Thoracic aorta (tissue), 2 donors: ENCODE data around the gene SCPEP1. TPM values are rescaled to one million over a fixed set of nuclear protein-coding genes. Genes with fewer than 3 reads are reported as not detected.
A peak's percentile ranks its signal among the peaks of the same experiment; 100 is the strongest.
"Not testable (repeated sequence)": the region's sequence is repeated elsewhere in the genome, so short reads cannot be mapped to it uniquely, and the experiment has no call there.

Experiments
- ATAC-seq: fragments of 150-250 bp; one replicate; pipeline ENCODE4 v1.8.0; 2017; ENCODE audit warnings: low read depth; ENCODE audit not compliant: insufficient number of reproducible peaks, low FRiP score
- DNase-seq: peaks from one replicate; pipeline ENCODE4 v3.0.0-alpha.2; 2020; ENCODE audit warnings: low spot score
- H3K27ac ChIP-seq, 2 donors: fragments of 200-600 bp; sonication (generic); 1 replicate in 1 of 2; 2 replicates in 1 of 2; pipeline ENCODE4 v1.5.1; 2016; ENCODE audit warnings: mild to moderate bottlenecking in 2 of 2, moderate library complexity in 2 of 2
- H3K27me3 ChIP-seq: fragments of 200-600 bp; sonication (generic); replicated peaks from 2 replicates; pipeline ENCODE4 v1.6.0; 2016; ENCODE audit warnings: mild to moderate bottlenecking; ENCODE audit not compliant: insufficient read depth
- H3K36me3 ChIP-seq: fragments of 200-600 bp; sonication (generic); one replicate; pipeline ENCODE4 v1.5.1; 2016
- H3K4me1 ChIP-seq, 2 donors: fragments of 200-600 bp; sonication (generic); 1 replicate in 1 of 2; 2 replicates in 1 of 2; pipeline versions ENCODE4 v1.5.1 to v1.6.0; 2016; ENCODE audit warnings: low read depth in 2 of 2, mild to moderate bottlenecking in 1 of 2; ENCODE audit not compliant: control insufficient read depth in 1 of 2
- H3K4me3 ChIP-seq: fragments of 200-600 bp; sonication (generic); 2 replicates; pipeline ENCODE4 v1.5.1; 2016; ENCODE audit warnings: mild to moderate bottlenecking
- H3K9me3 ChIP-seq: fragments of 200-600 bp; sonication (generic); 2 replicates; pipeline ENCODE4 v1.5.1; 2016
- total RNA-seq, 2 donors: library from RNA; depleted of rRNA; stranded (reverse); fragments of >200 nt; gene quantifications; one replicate each; pipeline versions ENCODE4 v1.1.0 to v1.2.3, GENCODE V29; 2016
- TF ChIP-seq, protein P1 (sequence below): fragments of 200-600 bp; sonication (generic); IDR thresholded peaks from one replicate; pipeline ENCODE4 v1.5.1; 2019; ENCODE audit warnings: antibody characterized with exemption

Gene SCPEP1
- total RNA-seq, 2 donors from 2014 or later, result 91.1 to 112 TPM

GRCh38 chr17:56937687-56938086, 40.2 kb upstream of the SCPEP1 start:
- ATAC-seq (no peak), DNase-seq (no peak)
- H3K4me3 ChIP-seq, result no peak overlapping the region
- TF ChIP-seq, protein P1, sequence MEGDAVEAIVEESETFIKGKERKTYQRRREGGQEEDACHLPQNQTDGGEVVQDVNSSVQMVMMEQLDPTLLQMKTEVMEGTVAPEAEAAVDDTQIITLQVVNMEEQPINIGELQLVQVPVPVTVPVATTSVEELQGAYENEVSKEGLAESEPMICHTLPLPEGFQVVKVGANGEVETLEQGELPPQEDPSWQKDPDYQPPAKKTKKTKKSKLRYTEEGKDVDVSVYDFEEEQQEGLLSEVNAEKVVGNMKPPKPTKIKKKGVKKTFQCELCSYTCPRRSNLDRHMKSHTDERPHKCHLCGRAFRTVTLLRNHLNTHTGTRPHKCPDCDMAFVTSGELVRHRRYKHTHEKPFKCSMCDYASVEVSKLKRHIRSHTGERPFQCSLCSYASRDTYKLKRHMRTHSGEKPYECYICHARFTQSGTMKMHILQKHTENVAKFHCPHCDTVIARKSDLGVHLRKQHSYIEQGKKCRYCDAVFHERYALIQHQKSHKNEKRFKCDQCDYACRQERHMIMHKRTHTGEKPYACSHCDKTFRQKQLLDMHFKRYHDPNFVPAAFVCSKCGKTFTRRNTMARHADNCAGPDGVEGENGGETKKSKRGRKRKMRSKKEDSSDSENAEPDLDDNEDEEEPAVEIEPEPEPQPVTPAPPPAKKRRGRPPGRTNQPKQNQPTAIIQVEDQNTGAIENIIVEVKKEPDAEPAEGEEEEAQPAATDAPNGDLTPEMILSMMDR, result no peak
- no peaks in the 10 kb centered on the region for H3K4me1 ChIP-seq
- H3K9me3 ChIP-seq, result no peaks in the 10 kb centered on the region
- no peak overlapping the region for H3K27ac ChIP-seq
- peaks cover 20% of the 10 kb centered on the region for H3K36me3 ChIP-seq
- H3K27me3 ChIP-seq, result no peaks in the 10 kb centered on the region

DNA sequence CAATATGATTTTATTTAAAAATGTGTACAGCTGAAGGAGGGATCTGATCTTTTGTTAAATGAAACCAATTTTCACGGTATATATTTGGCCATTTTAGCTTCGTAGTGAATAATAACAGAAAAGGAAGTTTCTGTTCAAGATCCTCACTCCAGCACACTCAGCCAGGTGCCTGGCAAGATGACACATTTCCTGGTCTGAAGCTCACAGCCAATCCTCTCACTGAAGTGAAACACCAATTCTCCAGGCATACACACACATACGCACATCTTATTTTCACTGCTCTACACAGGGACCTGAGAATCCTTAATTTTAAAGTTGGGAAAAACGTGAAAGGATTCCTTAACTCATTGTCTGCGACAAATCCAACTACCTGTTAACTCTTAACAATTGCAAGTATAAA, 39.7 kb upstream of the SCPEP1 start:
- H3K36me3 ChIP-seq, result peaks cover 20% of the 10 kb centered on the region
- not testable (repeated sequence) for H3K4me3 ChIP-seq, ATAC-seq, H3K9me3 ChIP-seq, H3K27me3 ChIP-seq, DNase-seq, H3K27ac ChIP-seq, H3K4me1 ChIP-seq

DNA sequence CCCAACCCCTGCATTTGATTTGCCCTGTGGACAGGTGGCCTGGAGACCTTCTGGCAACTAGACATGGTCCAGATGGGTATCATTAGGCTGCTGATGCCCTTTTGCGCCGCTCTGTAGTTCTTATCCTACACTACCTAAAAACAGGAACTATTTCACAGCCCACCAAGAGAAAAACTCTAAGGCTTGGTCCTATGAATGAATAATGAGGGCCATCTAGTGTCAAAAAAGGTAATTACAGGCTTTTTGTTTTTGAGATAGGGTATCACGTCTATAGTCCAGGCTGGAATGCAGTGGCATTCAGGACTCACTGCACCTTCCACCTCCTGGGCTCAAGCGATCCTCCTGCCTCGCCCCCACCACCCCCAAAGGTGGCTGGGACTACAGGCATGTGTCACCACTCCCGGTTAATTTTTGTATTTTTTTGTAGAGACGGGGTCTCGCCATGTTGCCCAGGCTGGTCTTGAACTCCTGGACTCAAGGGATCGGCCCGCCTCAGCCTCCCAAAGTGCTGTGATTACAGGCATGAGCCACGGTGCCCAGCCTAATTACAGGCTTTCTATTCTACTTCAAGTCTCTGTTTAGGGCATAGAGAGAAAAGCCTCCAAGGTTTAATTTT, 38.0 kb upstream of the SCPEP1 start:
- H3K27ac ChIP-seq, result no peak overlapping the region
- no peaks in the 10 kb centered on the region for H3K4me1 ChIP-seq
- DNase-seq (no peak), ATAC-seq (no peak)
- H3K4me3 ChIP-seq, result no peak overlapping the region
- TF ChIP-seq, protein P1, result peak; percentile 69
- no peaks in the 10 kb centered on the region for H3K9me3 ChIP-seq
- peaks cover 27% of the 10 kb centered on the region for H3K36me3 ChIP-seq
- no peaks in the 10 kb centered on the region for H3K27me3 ChIP-seq

- TF ChIP-seq, protein P1, result no peak
- DNase-seq (no peak), ATAC-seq (no peak)
- H3K27me3 ChIP-seq, result no peaks in the 10 kb centered on the region
- H3K27ac ChIP-seq, result no peak overlapping the region
- no peaks in the 10 kb centered on the region for H3K4me1 ChIP-seq
- H3K9me3 ChIP-seq, result no peaks in the 10 kb centered on the region
- no peak overlapping the region for H3K4me3 ChIP-seq
- peaks cover 26% of the 10 kb centered on the region for H3K36me3 ChIP-seq
Measured at GRCh38 chr17:56943505-56944125, 34.3 kb upstream of the SCPEP1 start.

DNA sequence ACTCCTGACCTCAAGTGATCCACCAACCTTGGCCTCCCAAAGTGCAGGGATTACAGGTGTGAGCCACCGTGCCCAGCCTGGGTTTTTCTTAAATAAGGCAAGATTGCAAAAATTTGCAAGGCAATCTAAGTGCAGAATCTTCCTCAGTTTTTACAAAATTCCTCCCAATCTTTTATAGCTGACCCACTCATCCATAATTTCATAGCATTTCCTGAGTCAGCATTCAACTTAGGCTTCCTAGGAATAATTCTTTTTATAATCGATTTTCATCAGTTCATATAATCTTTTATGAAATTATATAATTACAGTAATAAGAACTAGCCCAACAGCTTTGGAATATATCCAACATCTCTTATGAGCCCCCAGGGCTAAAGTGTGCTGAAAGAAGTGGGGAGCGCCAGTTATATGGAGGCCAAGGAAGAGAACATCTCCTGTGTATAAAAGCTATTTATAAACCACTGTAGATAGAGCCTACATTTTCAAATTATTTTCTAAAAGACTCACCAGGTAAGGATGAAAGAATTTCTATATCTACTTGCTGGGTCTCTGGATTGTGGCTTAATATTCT, 31.9 kb upstream of the SCPEP1 start:
- TF ChIP-seq, protein P1, result no peak
- H3K27ac ChIP-seq, result no peak overlapping the region
- peaks cover 39% of the 10 kb centered on the region for H3K36me3 ChIP-seq
- DNase-seq, result no peak
- no peaks in the 10 kb centered on the region for H3K27me3 ChIP-seq
- H3K4me3 ChIP-seq, result no peak overlapping the region
- H3K4me1 ChIP-seq, result no peaks in the 10 kb centered on the region
- no peaks in the 10 kb centered on the region for H3K9me3 ChIP-seq
- ATAC-seq, result no peak
